ENCODE results near the gene SLC22A23.

The SLC22A23 gene

DNA sequence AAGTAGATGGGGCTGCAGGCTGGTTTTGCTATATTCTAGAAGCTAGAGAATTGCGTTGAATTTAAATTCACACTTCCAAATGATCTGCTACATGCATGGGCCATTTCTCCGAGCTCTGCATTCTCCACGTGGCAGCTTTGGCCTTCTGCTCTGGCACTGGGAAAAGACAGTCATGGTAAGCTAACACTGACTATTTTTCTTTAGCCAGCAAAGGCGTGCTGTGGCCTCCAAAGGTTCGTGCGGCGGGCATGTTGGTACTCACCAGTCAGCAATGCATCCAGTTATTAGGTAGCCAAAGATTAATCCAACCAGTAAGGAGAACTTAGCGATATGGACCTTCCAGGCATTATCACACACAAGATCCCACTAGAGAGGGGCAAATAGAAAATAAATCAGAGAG lies 41.4 kb downstream of the SLC22A23 start (continued):
- TF ChIP-seq ZNF280C (tag by site-specific recombination; IDR thresholded peaks at IDR 0.05) (no peak), ZNF426 (tag by site-specific recombination; IDR thresholded peaks at IDR 0.05) (no peak), ZNF518A (tag by site-specific recombination; conservative IDR thresholded peaks at IDR 0.05; ENCODE audit: low read depth) (no peak), ZNF600 (tag by site-specific recombination; IDR thresholded peaks at IDR 0.05) (no peak), ZNF211 (tag by site-specific recombination; IDR thresholded peaks at IDR 0.05; ENCODE audit: low read depth) (no peak)

DNA sequence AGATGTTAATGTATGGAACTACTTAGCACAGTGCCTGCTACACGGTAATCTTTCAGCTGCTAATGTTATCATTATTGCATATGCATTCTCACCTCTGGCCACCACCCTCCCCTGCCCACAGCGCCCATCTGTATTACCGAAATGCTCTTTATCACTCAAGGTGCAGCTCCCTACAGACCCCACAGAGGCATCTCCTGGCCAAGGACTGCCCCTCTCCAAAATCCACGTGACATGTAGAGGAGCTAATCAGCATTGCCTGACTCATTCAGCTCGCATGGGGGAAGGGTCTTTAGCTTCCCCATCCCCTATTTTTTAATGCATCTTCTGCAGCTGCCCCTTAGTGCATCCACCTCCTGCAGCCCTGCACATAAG lies 41.8 kb downstream of the SLC22A23 start:
- H3K4me1 ChIP-seq (ENCODE audit: control insufficient read depth, insufficient read depth, low read length): peaks cover 13% of the 10 kb centered on the region
- CTCF ChIA-PET: interaction anchor here (0.6 to 1.7 kb wide), 7 partner anchors 9 to 318 kb away, joined by 3 to 5 read pairs (median 5); partner anchors contain the start of gene SLC22A23

DNA sequence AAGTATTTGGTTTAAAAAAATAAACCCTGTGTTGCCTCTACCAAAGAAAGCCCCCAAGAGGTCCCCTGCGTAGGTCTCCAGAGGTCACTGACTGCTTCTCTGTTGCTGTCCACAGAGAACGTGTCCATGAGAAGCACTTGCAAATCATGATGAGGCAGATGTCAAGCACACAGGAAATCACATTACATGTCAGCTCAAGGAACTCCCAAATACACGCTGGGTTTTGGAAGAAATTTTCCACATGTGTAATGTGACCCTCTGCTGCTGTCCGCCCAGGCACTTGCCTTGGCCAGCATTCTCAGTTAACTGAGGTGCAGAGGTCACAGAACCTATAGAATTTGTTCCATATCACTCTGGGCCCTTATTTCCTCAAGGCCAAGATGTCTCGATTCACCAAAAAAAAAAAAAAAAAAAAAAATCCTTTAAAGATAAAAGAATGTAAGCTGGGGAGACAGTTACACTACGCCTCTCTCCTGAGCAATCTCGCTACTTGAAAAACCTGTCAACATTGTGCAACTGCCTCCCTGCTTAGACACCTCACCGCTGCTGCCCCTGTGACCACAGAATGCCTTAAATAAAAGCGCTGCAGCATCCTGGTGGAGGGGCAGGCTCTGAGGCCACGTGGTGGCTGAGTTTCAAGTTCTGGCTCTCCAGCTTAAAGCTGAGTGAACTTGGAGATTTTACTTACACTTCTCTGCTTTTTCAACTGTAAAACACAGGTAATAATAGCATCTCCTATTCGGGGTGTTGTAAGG lies 42.3 kb downstream of the SLC22A23 start:
- peaks cover 0 to 22% of the 10 kb centered on the region in 2 experiments; a peak in 1 of 3 replicates for H3K36me3 ChIP-seq (ENCODE audit: control insufficient read depth in 2 of 2, insufficient read depth in 1 of 2, low read length in 2 of 2)
- H3K4me1 ChIP-seq (ENCODE audit: control insufficient read depth, insufficient read depth, low read length): peaks cover 7% of the 10 kb centered on the region; the same call in 1 of the 2 replicates
- CTCF ChIA-PET: interaction anchor here (0.6 to 1.7 kb wide), 5 partner anchors 39 to 319 kb away, joined by 3 to 5 read pairs (median 5); partner anchors contain the start of gene SLC22A23
- no peaks in the 10 kb centered on the region for H3K9me3 ChIP-seq (ENCODE audit: control insufficient read depth, insufficient read depth, low read depth, low read length)
- no peak overlapping the region for H3K4me3 ChIP-seq (ENCODE audit: low read depth, low read length)
- POLR2A ChIA-PET: interaction anchor here (0.6 to 1.0 kb wide), 5 partner anchors 9 to 1984 kb away, joined by 3 read pairs; no protein-coding TSS in a partner anchor
- no peak overlapping the region for H3K27ac ChIP-seq (ENCODE audit: extremely low read depth, low read depth, low read length)
- TF ChIP-seq SP7 (tag by site-specific recombination; IDR thresholded peaks at IDR 0.05) (no peak), ZNF248 (tag by site-specific recombination; IDR thresholded peaks at IDR 0.05) (no peak), KLF16 (tag by site-specific recombination; IDR thresholded peaks at IDR 0.05) (no peak), ZFP3 (tag by site-specific recombination; IDR thresholded peaks at IDR 0.05; ENCODE audit: low read depth) (no peak), OVOL3 (tag by site-specific recombination; IDR thresholded peaks at IDR 0.05) (no peak), ZNF629 (tag by site-specific recombination; IDR thresholded peaks at IDR 0.05) (no peak), ZNF26 (tag by site-specific recombination; IDR thresholded peaks at IDR 0.05) (no peak), ZNF747 (tag by site-specific recombination; IDR thresholded peaks at IDR 0.05) (no peak), BCL11B (tag by site-specific recombination; IDR thresholded peaks at IDR 0.05; ENCODE audit: low read depth) (no peak), ZFHX2 (tag by site-specific recombination; conservative IDR thresholded peaks at IDR 0.05) (no peak), ZNF138 (tag by site-specific recombination; IDR thresholded peaks at IDR 0.05; ENCODE audit: borderline replicate concordance) (no peak), ZNF621 (tag by site-specific recombination; IDR thresholded peaks at IDR 0.05) (no peak)

More for the DNA sequence above, 41.8 kb downstream of the SLC22A23 start:
- H3K9me3 ChIP-seq (ENCODE audit: control insufficient read depth, insufficient read depth, low read depth, low read length): no peaks in the 10 kb centered on the region
- no peak overlapping the region for H3K27ac ChIP-seq (ENCODE audit: extremely low read depth, low read depth, low read length)
- H3K4me3 ChIP-seq (ENCODE audit: low read depth, low read length): no peak overlapping the region
- POLR2A ChIA-PET: interaction anchor here (0.6 to 1.0 kb wide), 5 partner anchors 10 to 1984 kb away, joined by 3 read pairs; no protein-coding TSS in a partner anchor
- TF ChIP-seq ZFP3 (tag by site-specific recombination; IDR thresholded peaks at IDR 0.05; ENCODE audit: low read depth): no peak
- H3K36me3 ChIP-seq (ENCODE audit: control insufficient read depth in 2 of 2, insufficient read depth in 1 of 2, low read length in 2 of 2): peaks cover 0 to 17% of the 10 kb centered on the region in 2 experiments; a peak in 1 of 3 replicates
